Inferior parietal cortex (tissue), 1 donor: ENCODE results near the gene CCDC120.
A peak's percentile ranks its signal among the peaks of the same experiment; 100 is the strongest.

ENCODE experiments used
- DNase-seq: peaks from one replicate; pipeline ENCODE4 v3.0.0-alpha.2; 2016; ENCODE audit errors: extremely low spot score

The CCDC120 gene

GRCh38 chrX:49063715-49064114 lies 4.9 kb downstream of the CCDC120 start:
- DNase-seq, result no peak

GRCh38 chrX:49064303-49064702 lies 5.5 kb downstream of the CCDC120 start:
- DNase-seq, result no peak

GRCh38 chrX:49064735-49065134 lies 5.9 kb downstream of the CCDC120 start:
- DNase-seq, result no peak

- no peak for DNase-seq
Measured at GRCh38 chrX:49066278-49066677, 7.5 kb downstream of the CCDC120 start.

GRCh38 chrX:49066690-49067089 lies 7.9 kb downstream of the CCDC120 start:
- DNase-seq, result no peak

- no peak for DNase-seq
Measured at GRCh38 chrX:49067285-49068120, 8.7 kb downstream of the CCDC120 start.

GRCh38 chrX:49069038-49069437 lies 10.2 kb downstream of the CCDC120 start:
- no peak for DNase-seq

GRCh38 chrX:49070988-49071387 lies 12.2 kb downstream of the CCDC120 start:
- DNase-seq, result no peak

GRCh38 chrX:49071877-49072711 lies 13.3 kb downstream of the CCDC120 start:
- peak; percentile 26 for DNase-seq

- no peak for DNase-seq
Measured at GRCh38 chrX:49072712-49073095, 13.9 kb downstream of the CCDC120 start.

- DNase-seq, result peak; percentile 90
Measured at GRCh38 chrX:49073601-49074575, 15.1 kb downstream of the CCDC120 start, which contains the start of gene PRAF2. Gene PRAF2 (minus strand): TSS chrX:49074002. CDS start chrX:49073987, 15 bp downstream.

GRCh38 chrX:49075347-49075746 lies 16.5 kb downstream of the CCDC120 start:
- DNase-seq, result no peak

- DNase-seq, result no peak
Measured at GRCh38 chrX:49077941-49078340, 19.1 kb downstream of the CCDC120 start.

- peak; percentile 66 for DNase-seq
Measured at GRCh38 chrX:49079489-49080428, 21.0 kb downstream of the CCDC120 start, which contains the start of gene WDR45. Gene WDR45 (minus strand): TSS chrX:49079887. CDS start chrX:49078095, 1,792 bp downstream.

GRCh38 chrX:49082271-49082871 lies 23.6 kb downstream of the CCDC120 start:
- no peak for DNase-seq

- DNase-seq, result no peak
Measured at GRCh38 chrX:49089553-49089952, 30.8 kb downstream of the CCDC120 start.

- DNase-seq, result no peak
Measured at GRCh38 chrX:49096419-49096818, 37.6 kb downstream of the CCDC120 start.

- peak; percentile 90 for DNase-seq
Measured at GRCh38 chrX:49100704-49101628, 42.2 kb downstream of the CCDC120 start.

GRCh38 chrX:49101629-49101984 lies 42.8 kb downstream of the CCDC120 start:
- no peak for DNase-seq
